ENCODE data around the gene PTPRN2. TPM values are rescaled to one million over a fixed set of nuclear protein-coding genes. Genes with fewer than 3 reads are reported as not detected.

Gene PTPRN2
- total and polyA plus RNA-seq, 2 of the 13 experiments (the other 11 are each of a cell fraction or from before 2014, with no cell fraction given) = 2.5 to 24.2 TPM

- TF ChIP-seq RNF219 (CRISPR knock-in tag; IDR thresholded peaks at IDR 0.05) (no peak), ZNF17 (CRISPR knock-in tag; IDR thresholded peaks at IDR 0.05) (no peak), ZNF337 (CRISPR knock-in tag; IDR thresholded peaks at IDR 0.05; ENCODE audit: borderline replicate concordance, low read depth) (no peak)
Measured at GRCh38 chr7:158491094-158491493, 96.5 kb downstream of the PTPRN2 start (continued).

- intact Hi-C loops (cut with micrococcal nuclease; ENCODE audit: unreplicated experiment) = loop anchor here (10.0 kb wide), 2 partner anchors 55 to 275 kb away; no protein-coding TSS in a partner anchor
- Histone ChIP-seq H3K9ac (ENCODE audit: insufficient read depth, low read depth, low read length) (no peak overlapping the region), H4K20me1 (ENCODE audit: insufficient read depth, low read length) (peaks cover 23% of the 10 kb centered on the region; the same call in 1 of the 2 replicates), H3K4me2 (ENCODE audit: low read depth, low read length) (no peak overlapping the region), H3K36me3 (replicated peaks in 1 of 2; ENCODE audit: control insufficient read depth in 1 of 2, insufficient read depth in 2 of 2, low read length in 2 of 2) (no peaks in the 10 kb centered on the region; a peak in 1 of 5 replicates), H3K9me3 (ENCODE audit: low read length) (no peaks in the 10 kb centered on the region), H3K79me2 (ENCODE audit: insufficient read depth, low read length) (no peaks in the 10 kb centered on the region), H3K27me3 (ENCODE audit: control insufficient read depth in 1 of 2, insufficient read depth in 2 of 2, low read length in 2 of 2) (no peaks in the 10 kb centered on the region), H3K4me3 (replicated peaks in 1 of 3; ENCODE audit: insufficient read depth in 1 of 3, low read depth in 2 of 3, low read length in 3 of 3) (no peak overlapping the region), H3K4me1 (ENCODE audit: insufficient read depth, low read length) (no peaks in the 10 kb centered on the region), H3K27ac (ENCODE audit: extremely low read length, insufficient read depth, low read length) (no peak overlapping the region), H2AFZ (ENCODE audit: low read length) (no peak overlapping the region)
- no peak for DNase-seq (ENCODE audit: low spot score)
- CTCF ChIA-PET (ENCODE audit: low intra/inter-chr PET ratio, low total read pairs) = no interaction called here
- no TSS peak for BruUV-seq (replicated peaks)
- 97% methylated on average over 32 of the region's 47 CpGs for WGBS (ENCODE audit: low lambda C conversion rate)
- peak; percentile 81 for TF ChIP-seq ZBTB33 (CRISPR knock-in tag; IDR thresholded peaks at IDR 0.05)
- TF ChIP-seq ZNF691 (CRISPR knock-in tag; IDR thresholded peaks at IDR 0.05; ENCODE audit: borderline replicate concordance, low read depth) = no peak
- no peak for FAIRE-seq
- no peak for ATAC-seq
- POLR2A ChIA-PET = no interaction called here
- in situ Hi-C loops (cut with HindIII; ENCODE audit: extremely low pct_ligation_motif_present, low pct_unique_long_range_greater_than_20kb) = no loop called here
Measured at GRCh38 chr7:158490171-158490782, 97.3 kb downstream of the PTPRN2 start.
